A549 (cell line): Measurements from ENCODE around the gene MED12.

ENCODE experiments used
- ELK1 ChIP-seq: fragments of 150-350 bp; IDR thresholded peaks from 2 replicates; pipeline ENCODE4 v1.6.1; 2014; ENCODE audit warnings: low read depth, mild to moderate bottlenecking, low read length
- PBX3 ChIP-seq: IDR thresholded peaks from 2 replicates; pipeline ENCODE4 v1.6.1; 2012

- TF ChIP-seq PBX3 (no peak), ELK1 (no peak)
Observed at GRCh38 chrX:71095033-71095432, 23.4 kb upstream of the MED12 start.
